SK-N-SH (cell line): ENCODE data around the gene PTGR2. TPM values are rescaled to one million over a fixed set of nuclear protein-coding genes. Genes with fewer than 3 reads are reported as not detected.
"Not testable (repeated sequence)": the region's sequence is repeated elsewhere in the genome, so short reads cannot be mapped to it uniquely, and the experiment has no call there.

Experiments used
- CTCF ChIA-PET: fragments of 300-600, 350-600 bp; formaldehyde crosslinking; extraction: SDS; loops from one replicate; lab custom pipeline; 2021; lab: Yijun Ruan, JAX
- POLR2A ChIA-PET: fragments of 350-600 bp; sonication (Branson Sonifier 250); formaldehyde crosslinking; extraction: SDS; loops from one replicate; lab custom pipeline; 2020; ENCODE audit warnings: antibody characterized with exemption, inconsistent platforms; lab: Yijun Ruan, JAX
- DNase-seq: peaks from one replicate; pipeline ENCODE4 v3.0.0; 2012
- H2AFZ ChIP-seq: fragments of 200-600 bp; sonication (generic); 2 replicates; pipeline ENCODE4 v1.8.1; 2016; ENCODE audit warnings: antibody characterized with exemption, mild to moderate bottlenecking, low read depth
- H3F3A ChIP-seq: fragments of 200-600 bp; sonication (generic); replicated peaks from 2 replicates; pipeline ENCODE3; 2016; ENCODE audit warnings: antibody characterized with exemption, mild to moderate bottlenecking; ENCODE audit not compliant: insufficient read depth
- H3K27ac ChIP-seq, 2 experiments: fragments of 200-500 bp in 1 of 2; fragments of 200-600 bp in 1 of 2; sonication (Bioruptor generic) in 1 of 2; sonication (generic), shearing (Covaris generic) in 1 of 2; 2 replicates each; pipeline versions ENCODE4 v1.5.1 to v1.6.1; 2014 to 2016; ENCODE audit warnings: low read depth in 2 of 2, inconsistent platforms in 1 of 2, low read length in 1 of 2, mild to moderate bottlenecking in 1 of 2, mixed read lengths in 1 of 2
- H3K27me3 ChIP-seq: fragments of 200-600 bp; sonication (generic), shearing (Covaris generic); 2 replicates; pipeline ENCODE4 v1.6.1; 2016; ENCODE audit warnings: mixed run types; ENCODE audit not compliant: insufficient read depth
- H3K36me3 ChIP-seq, 2 experiments: fragments of 200-500 bp in 1 of 2; fragments of 200-600 bp in 1 of 2; sonication (Bioruptor generic) in 1 of 2; sonication (generic) in 1 of 2; replicated peaks in 1 of 2; 2 replicates each; pipeline versions ENCODE3 to v1.5.1; 2014 to 2016; ENCODE audit warnings: low read length in 1 of 2, mild to moderate bottlenecking in 1 of 2; ENCODE audit not compliant: insufficient read depth in 2 of 2, control insufficient read depth in 1 of 2
- H3K4me1 ChIP-seq, 2 experiments: fragments of 200-500 bp in 1 of 2; fragments of 200-600 bp in 1 of 2; sonication (Bioruptor generic) in 1 of 2; sonication (generic), shearing (Covaris generic) in 1 of 2; 2 replicates each; pipeline versions ENCODE4 v1.5.1 to v1.6.1; 2014 to 2016; ENCODE audit warnings: low read depth in 1 of 2, low read length in 1 of 2, mixed run types in 1 of 2; ENCODE audit not compliant: insufficient read depth in 2 of 2, control insufficient read depth in 1 of 2
- H3K4me2 ChIP-seq: fragments of 200-600 bp; sonication (generic), shearing (Covaris generic); 2 replicates; pipeline ENCODE4 v1.6.1; 2017; ENCODE audit warnings: mixed run types
- H3K4me3 ChIP-seq, 2 experiments: fragments of 200-500 bp in 1 of 2; fragments of 200-600 bp in 1 of 2; sonication (Bioruptor generic) in 1 of 2; sonication (generic), shearing (Covaris generic) in 1 of 2; 2 replicates each; pipeline versions ENCODE4 v1.5.1 to v1.8.1; 2014 to 2016; ENCODE audit warnings: low read depth in 2 of 2, inconsistent platforms in 1 of 2, low read length in 1 of 2, mild to moderate bottlenecking in 1 of 2, mixed read lengths in 1 of 2, moderate library complexity in 1 of 2
- H3K79me2 ChIP-seq: fragments of 200-600 bp; sonication (generic); 2 replicates; pipeline ENCODE4 v1.8.1; 2017; ENCODE audit warnings: mild to moderate bottlenecking; ENCODE audit not compliant: insufficient read depth
- H3K9ac ChIP-seq: fragments of 200-600 bp; sonication (generic); 2 replicates; pipeline ENCODE4 v1.6.1; 2017; ENCODE audit warnings: mixed run types
- H3K9me2 ChIP-seq: fragments of 200-600 bp; sonication (generic); 2 replicates; pipeline ENCODE4 v1.6.1; 2017; ENCODE audit warnings: mixed run types
- H3K9me3 ChIP-seq: fragments of 200-600 bp; sonication (generic); 2 replicates; pipeline ENCODE4 v1.6.1; 2017; ENCODE audit warnings: mixed run types, mild to moderate bottlenecking, moderate library complexity
- H4K20me1 ChIP-seq: fragments of 200-600 bp; sonication (generic); 2 replicates; pipeline ENCODE4 v1.6.1; 2017; ENCODE audit warnings: mild to moderate bottlenecking, mixed run types; ENCODE audit not compliant: insufficient read depth
- CHD2 ChIP-seq: fragments of 150-350 bp; IDR thresholded peaks from 2 replicates; pipeline ENCODE4 v1.6.1; 2018; ENCODE audit warnings: low read length; ENCODE audit not compliant: partially characterized antibody
- EP300 ChIP-seq, 2 experiments: IDR thresholded peaks; 2 replicates each; pipeline versions ENCODE4 v1.4.0 to v1.6.1; 2012; ENCODE audit warnings: borderline replicate concordance in 1 of 2, low read depth in 1 of 2, low read length in 1 of 2
- FOXJ3 ChIP-seq: sonication (generic); formaldehyde crosslinking; IDR thresholded peaks from 2 replicates; pipeline ENCODE4 v1.5.1; 2020; ENCODE audit warnings: mild to moderate bottlenecking, missing genetic modification reagents
- RFX5 ChIP-seq: IDR thresholded peaks from 2 replicates; pipeline ENCODE4 v1.6.1; 2012; ENCODE audit warnings: mild to moderate bottlenecking, improper control_type of control experiment, low read length
- SIN3A ChIP-seq: IDR thresholded peaks from 2 replicates; pipeline ENCODE4 v1.6.1; 2012; ENCODE audit warnings: low read depth, mild to moderate bottlenecking, low read length, moderate library complexity, borderline replicate concordance
- SMC3 ChIP-seq: IDR thresholded peaks from 2 replicates; pipeline ENCODE4 v1.6.1; 2012; ENCODE audit warnings: low read depth, low read length, improper control_type of control experiment
- TCF12 ChIP-seq: IDR thresholded peaks from 2 replicates; pipeline ENCODE4 v1.4.0; 2012
- WGBS: methylation state at CpG from one replicate; pipeline ENCODE4 v1.1.6; 2017; ENCODE audit warnings: low lambda C conversion rate; 5-methylcytosine and 5-hydroxymethylcytosine counted together
- polyA plus RNA-seq, 3 experiments: library from polyadenylated mRNA; depleted of rRNA; stranded (reverse); fragments of >200 nt; gene quantifications; 2 replicates each; pipeline ENCODE4 v1.2.3, GENCODE V29; 2012
- TF ChIP-seq, protein P1 (sequence below): IDR thresholded peaks from 2 replicates; pipeline ENCODE4; 2012
- TF ChIP-seq, protein P2 (sequence below): fragments of 200-600 bp; sonication (generic); IDR thresholded peaks from 2 replicates; pipeline ENCODE4 v1.6.1; 2017; ENCODE audit warnings: antibody characterized with exemption, mild to moderate bottlenecking, moderate library complexity

Gene PTGR2
- polyA plus RNA-seq, 1 of the 3 experiments (the other 2 are of a cell fraction), result 7.1 TPM

DNA sequence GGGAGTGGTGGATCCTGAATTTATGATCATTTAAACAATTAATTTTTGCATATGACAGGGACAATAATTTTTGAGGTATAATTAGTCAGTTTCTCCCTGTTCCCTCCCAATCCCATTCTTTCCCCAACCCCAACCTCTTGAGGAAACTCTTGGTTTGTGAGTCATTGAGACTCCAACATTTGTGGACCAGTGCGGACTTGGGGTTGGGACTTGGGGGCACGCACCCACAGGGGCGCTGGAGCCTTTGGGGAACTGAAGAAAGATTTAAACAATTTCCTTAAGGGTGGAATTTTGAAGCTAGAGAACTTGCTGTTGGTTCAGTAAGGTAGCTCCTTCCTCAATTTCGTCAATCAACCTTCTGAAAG is 17.4 kb upstream of the PTGR2 start (continued):
- TF ChIP-seq CHD2, result no peak

DNA sequence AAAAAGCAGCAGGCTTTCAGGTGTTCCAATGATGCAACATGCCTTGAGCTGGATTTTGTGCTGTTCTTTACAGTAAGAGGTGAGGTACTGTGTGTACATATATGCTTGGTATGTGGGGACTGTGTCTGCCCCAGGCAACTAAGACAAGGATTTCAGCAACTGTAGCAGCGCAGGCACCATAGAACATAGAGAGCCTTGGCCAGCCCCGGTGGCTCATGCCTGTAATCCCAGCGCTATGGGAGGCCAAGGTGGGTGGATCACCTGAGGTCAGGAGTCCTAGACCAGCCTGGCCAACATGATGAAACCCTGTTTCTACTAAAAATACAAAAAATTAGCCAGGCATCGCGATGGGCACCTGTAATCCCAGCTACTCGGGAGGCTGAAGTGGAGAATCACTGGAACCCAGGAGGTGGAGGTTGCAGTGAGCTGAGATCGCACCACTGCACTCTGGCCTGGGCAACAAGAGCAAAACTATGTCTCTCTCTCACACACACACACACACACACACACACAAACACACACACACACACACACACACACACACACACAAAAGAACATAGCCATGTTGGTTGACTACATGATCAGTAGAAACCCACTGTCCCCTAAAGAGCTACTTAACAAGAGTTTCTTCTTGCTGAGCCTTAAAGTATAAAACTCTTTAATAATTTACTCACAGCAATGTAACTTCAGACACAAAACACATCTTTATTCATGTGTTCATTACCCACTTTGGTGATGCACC is 13.2 kb upstream of the PTGR2 start:
- H3K9ac ChIP-seq, H3K9me2 ChIP-seq, H3K4me3 ChIP-seq, POLR2A ChIA-PET, H3K4me1 ChIP-seq, H3K27ac ChIP-seq, H4K20me1 ChIP-seq, H3K4me2 ChIP-seq, H3K27me3 ChIP-seq, DNase-seq, H3K9me3 ChIP-seq, H3F3A ChIP-seq, H3K36me3 ChIP-seq, H2AFZ ChIP-seq, H3K79me2 ChIP-seq: not testable (repeated sequence)
- 89% methylated on average over 7 of the region's 7 CpGs for WGBS
- CTCF ChIA-PET, result interaction anchor here (1.1 to 1.7 kb wide), 2 partner anchors 9 to 12 kb away, joined by 3 to 5 read pairs; no protein-coding TSS in a partner anchor

DNA sequence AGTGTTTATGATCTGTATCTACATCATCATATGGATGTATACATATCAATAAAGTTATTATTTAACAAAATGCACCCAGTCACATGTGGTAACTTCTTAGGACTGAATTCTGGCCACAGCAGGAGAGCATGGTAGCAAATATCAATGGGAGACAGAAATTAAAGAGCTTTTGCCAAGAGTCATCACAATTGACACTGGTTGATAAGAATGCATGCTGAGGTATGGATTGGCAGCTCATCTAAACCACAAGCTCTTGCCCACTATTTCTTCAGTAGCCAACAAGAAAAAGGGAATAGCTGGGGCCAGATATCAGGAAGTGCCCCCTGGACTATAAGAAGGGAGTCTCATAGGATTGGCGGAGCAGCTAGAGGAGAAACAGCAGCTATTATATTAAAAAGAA is 9.4 kb upstream of the PTGR2 start:
- Histone ChIP-seq H2AFZ (no peak overlapping the region), H3K4me1 (no peaks in the 10 kb centered on the region), H3K36me3 (peaks cover 0 to 3% of the 10 kb centered on the region in 2 experiments), H3K9me3 (no peaks in the 10 kb centered on the region), H3F3A (no peaks in the 10 kb centered on the region), H3K79me2 (no peaks in the 10 kb centered on the region), H3K4me3 (no peak overlapping the region), H3K27me3 (no peaks in the 10 kb centered on the region), H3K4me2 (no peak overlapping the region), H4K20me1 (no peaks in the 10 kb centered on the region), H3K9me2 (no peaks in the 10 kb centered on the region), H3K9ac (no peak overlapping the region), H3K27ac (no peak overlapping the region)
- ChIA-PET CTCF (interaction anchor here (0.6 kb wide), 1 partner anchor 100 kb away, joined by 3 read pairs; no protein-coding TSS in a partner anchor), POLR2A (no interaction called here)
- DNase-seq, result no peak
- 100% methylated on average over 1 of the region's 1 CpG for WGBS
- TF ChIP-seq FOXJ3 (CRISPR knock-in tag), result no peak
- TF ChIP-seq, protein P1, sequence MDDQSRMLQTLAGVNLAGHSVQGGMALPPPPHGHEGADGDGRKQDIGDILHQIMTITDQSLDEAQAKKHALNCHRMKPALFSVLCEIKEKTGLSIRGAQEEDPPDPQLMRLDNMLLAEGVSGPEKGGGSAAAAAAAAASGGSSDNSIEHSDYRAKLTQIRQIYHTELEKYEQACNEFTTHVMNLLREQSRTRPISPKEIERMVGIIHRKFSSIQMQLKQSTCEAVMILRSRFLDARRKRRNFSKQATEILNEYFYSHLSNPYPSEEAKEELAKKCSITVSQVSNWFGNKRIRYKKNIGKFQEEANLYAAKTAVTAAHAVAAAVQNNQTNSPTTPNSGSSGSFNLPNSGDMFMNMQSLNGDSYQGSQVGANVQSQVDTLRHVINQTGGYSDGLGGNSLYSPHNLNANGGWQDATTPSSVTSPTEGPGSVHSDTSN, result no peak
- TF ChIP-seq EP300 (IDR thresholded peaks at IDR 0.05; ENCODE audit: borderline replicate concordance in 1 of 2, low read depth in 1 of 2, low read length in 1 of 2), result no peak
- no peak for TF ChIP-seq RFX5
- TF ChIP-seq, protein P2, sequence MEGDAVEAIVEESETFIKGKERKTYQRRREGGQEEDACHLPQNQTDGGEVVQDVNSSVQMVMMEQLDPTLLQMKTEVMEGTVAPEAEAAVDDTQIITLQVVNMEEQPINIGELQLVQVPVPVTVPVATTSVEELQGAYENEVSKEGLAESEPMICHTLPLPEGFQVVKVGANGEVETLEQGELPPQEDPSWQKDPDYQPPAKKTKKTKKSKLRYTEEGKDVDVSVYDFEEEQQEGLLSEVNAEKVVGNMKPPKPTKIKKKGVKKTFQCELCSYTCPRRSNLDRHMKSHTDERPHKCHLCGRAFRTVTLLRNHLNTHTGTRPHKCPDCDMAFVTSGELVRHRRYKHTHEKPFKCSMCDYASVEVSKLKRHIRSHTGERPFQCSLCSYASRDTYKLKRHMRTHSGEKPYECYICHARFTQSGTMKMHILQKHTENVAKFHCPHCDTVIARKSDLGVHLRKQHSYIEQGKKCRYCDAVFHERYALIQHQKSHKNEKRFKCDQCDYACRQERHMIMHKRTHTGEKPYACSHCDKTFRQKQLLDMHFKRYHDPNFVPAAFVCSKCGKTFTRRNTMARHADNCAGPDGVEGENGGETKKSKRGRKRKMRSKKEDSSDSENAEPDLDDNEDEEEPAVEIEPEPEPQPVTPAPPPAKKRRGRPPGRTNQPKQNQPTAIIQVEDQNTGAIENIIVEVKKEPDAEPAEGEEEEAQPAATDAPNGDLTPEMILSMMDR, result no peak
- TF ChIP-seq TCF12, result no peak
- TF ChIP-seq SIN3A, result no peak
- TF ChIP-seq SMC3, result no peak
